IMR-90 (cell line): ENCODE results near the gene FOXD4.
"Not testable (repeated sequence)": the region's sequence is repeated elsewhere in the genome, so short reads cannot be mapped to it uniquely, and the experiment has no call there.

Source experiments
- CTCF ChIP-seq: conservative IDR thresholded peaks from 2 replicates; pipeline ENCODE4 v1.5.1; 2012; ENCODE audit warnings: mild to moderate bottlenecking, low read depth, low read length, improper control_type of control experiment
- MAFK ChIP-seq: IDR thresholded peaks from 2 replicates; pipeline ENCODE4 v1.6.1; 2012; ENCODE audit warnings: low read depth, low read length, improper control_type of control experiment
- MAZ ChIP-seq: IDR thresholded peaks from 2 replicates; pipeline ENCODE4 v1.6.1; 2012; ENCODE audit warnings: low read depth, mild to moderate bottlenecking, low read length, improper control_type of control experiment, moderate library complexity, borderline replicate concordance
- POLR2A ChIP-seq: IDR thresholded peaks from 2 replicates; pipeline ENCODE4 v1.6.1; 2012; ENCODE audit warnings: mild to moderate bottlenecking, low read depth, low read length

- TF ChIP-seq CTCF, MAZ, MAFK, POLR2A: not testable (repeated sequence)
These were observed 33.0 kb upstream of the FOXD4 start for GRCh38 chr9:151173-151572.
